Kidney epithelial cell (primary cell): ENCODE results near the gene BBC3. TPM values are rescaled to one million over a fixed set of nuclear protein-coding genes. Genes with fewer than 3 reads are reported as not detected.
A peak's percentile ranks its signal among the peaks of the same experiment; 100 is the strongest.

ENCODE experiments used
- DNase-seq: peaks from one replicate; pipeline ENCODE4 v3.0.0-alpha.2; 2010; ENCODE audit warnings: low read depth
- H3K27me3 ChIP-seq: 2 replicates; pipeline ENCODE4 v1.6.0; 2011; ENCODE audit warnings: low read length; ENCODE audit not compliant: control insufficient read depth, insufficient read depth
- H3K36me3 ChIP-seq: 2 replicates; pipeline ENCODE4 v1.5.1; 2011; ENCODE audit warnings: low read length; ENCODE audit not compliant: control insufficient read depth, insufficient read depth
- H3K4me3 ChIP-seq: 2 replicates; pipeline ENCODE4 v1.5.1; 2011; ENCODE audit warnings: low read depth, mild to moderate bottlenecking, control low read depth, low read length
- CTCF ChIP-seq: IDR thresholded peaks from 2 replicates; pipeline ENCODE4 v1.5.1; 2011; ENCODE audit warnings: mild to moderate bottlenecking, moderate library complexity, low read length, control low read depth, inconsistent platforms; ENCODE audit not compliant: insufficient read depth, poor library complexity, severe bottlenecking
- total RNA-seq: library from RNA; depleted of rRNA; stranded (reverse); fragments of >200 nt; gene quantifications from 2 replicates; pipeline ENCODE4 v1.2.3, GENCODE V29; 2015

The BBC3 gene
- total RNA-seq, 1 donor from 2014 or later: 46.8 TPM

- no peak for TF ChIP-seq CTCF
- Histone ChIP-seq H3K4me3 (peak overlapping the region; percentile 36), H3K27me3 (no peaks in the 10 kb centered on the region), H3K36me3 (peaks cover 2% of the 10 kb centered on the region)
- DNase-seq: no peak
Measured at GRCh38 chr19:47225746-47226425, 5.1 kb downstream of the BBC3 start.

- Histone ChIP-seq H3K27me3 (no peaks in the 10 kb centered on the region), H3K36me3 (peaks cover 2% of the 10 kb centered on the region), H3K4me3 (no peak overlapping the region)
- no peak for DNase-seq
- TF ChIP-seq CTCF: no peak
Measured at GRCh38 chr19:47221890-47222289, 9.1 kb downstream of the BBC3 start.

GRCh38 chr19:47221080-47221841, 9.7 kb downstream of the BBC3 start:
- TF ChIP-seq CTCF: no peak
- H3K36me3 ChIP-seq: peaks cover 2% of the 10 kb centered on the region
- no peaks in the 10 kb centered on the region for H3K27me3 ChIP-seq
- DNase-seq: no peak
- H3K4me3 ChIP-seq: no peak overlapping the region

GRCh38 chr19:47215581-47215980, 15.4 kb downstream of the BBC3 start:
- H3K27me3 ChIP-seq: no peaks in the 10 kb centered on the region
- no peak for TF ChIP-seq CTCF
- no peaks in the 10 kb centered on the region for H3K36me3 ChIP-seq
- DNase-seq: no peak
- H3K4me3 ChIP-seq: no peak overlapping the region

- H3K4me3 ChIP-seq: no peak overlapping the region
- TF ChIP-seq CTCF: peak; percentile 78
- H3K27me3 ChIP-seq: no peaks in the 10 kb centered on the region
- no peak for DNase-seq
- no peaks in the 10 kb centered on the region for H3K36me3 ChIP-seq
Measured at GRCh38 chr19:47210689-47211316, 20.2 kb downstream of the BBC3 start.
